ENCODE measurements around the gene CAMKMT.

DNA sequence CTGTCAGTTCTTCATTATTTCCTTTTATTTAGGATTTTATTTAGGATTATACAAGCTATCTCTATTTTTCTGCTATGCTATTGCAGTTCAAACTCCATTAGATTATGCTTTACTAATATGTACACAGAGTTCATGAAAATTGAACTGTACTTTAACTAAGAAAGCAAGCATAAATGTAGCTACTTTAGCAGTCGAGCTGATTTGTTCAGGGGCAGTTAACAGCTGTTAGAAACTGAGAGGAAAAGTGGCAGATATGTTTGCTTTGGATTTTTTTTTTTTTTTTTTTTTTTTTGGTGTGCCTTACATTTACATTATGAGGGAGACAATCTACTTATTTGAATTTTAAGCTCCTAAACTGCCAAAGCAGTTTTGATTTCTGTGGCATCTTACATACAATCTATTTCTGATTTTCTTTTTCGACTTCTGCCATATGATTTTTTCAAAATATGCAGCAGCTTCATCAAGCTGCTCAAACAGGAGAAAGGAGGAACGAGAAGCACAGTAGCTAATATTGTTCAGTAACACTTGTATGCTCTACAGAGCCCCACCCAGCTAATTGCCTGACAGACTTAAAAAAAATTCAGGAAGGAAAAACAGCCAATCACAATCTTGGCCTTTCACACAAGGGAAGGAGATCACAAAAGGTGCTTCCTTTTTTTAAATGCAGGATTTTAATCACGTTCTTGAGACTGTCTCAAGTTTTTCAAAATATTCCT is 346.4 kb downstream of the CAMKMT start:
- no peak for TF ChIP-seq POLR2A (IDR thresholded peaks at IDR 0.05)
- TF ChIP-seq, protein P1, sequence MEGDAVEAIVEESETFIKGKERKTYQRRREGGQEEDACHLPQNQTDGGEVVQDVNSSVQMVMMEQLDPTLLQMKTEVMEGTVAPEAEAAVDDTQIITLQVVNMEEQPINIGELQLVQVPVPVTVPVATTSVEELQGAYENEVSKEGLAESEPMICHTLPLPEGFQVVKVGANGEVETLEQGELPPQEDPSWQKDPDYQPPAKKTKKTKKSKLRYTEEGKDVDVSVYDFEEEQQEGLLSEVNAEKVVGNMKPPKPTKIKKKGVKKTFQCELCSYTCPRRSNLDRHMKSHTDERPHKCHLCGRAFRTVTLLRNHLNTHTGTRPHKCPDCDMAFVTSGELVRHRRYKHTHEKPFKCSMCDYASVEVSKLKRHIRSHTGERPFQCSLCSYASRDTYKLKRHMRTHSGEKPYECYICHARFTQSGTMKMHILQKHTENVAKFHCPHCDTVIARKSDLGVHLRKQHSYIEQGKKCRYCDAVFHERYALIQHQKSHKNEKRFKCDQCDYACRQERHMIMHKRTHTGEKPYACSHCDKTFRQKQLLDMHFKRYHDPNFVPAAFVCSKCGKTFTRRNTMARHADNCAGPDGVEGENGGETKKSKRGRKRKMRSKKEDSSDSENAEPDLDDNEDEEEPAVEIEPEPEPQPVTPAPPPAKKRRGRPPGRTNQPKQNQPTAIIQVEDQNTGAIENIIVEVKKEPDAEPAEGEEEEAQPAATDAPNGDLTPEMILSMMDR (IDR thresholded peaks at IDR 0.05 in 4 of 5, conservative IDR thresholded peaks at IDR 0.05 in 1 of 5): no peak

All from gastrocnemius medialis (tissue), 4 donors.